H54 (cell line): ENCODE results near the gene AMDHD2.
"Not testable (repeated sequence)": the region's sequence is repeated elsewhere in the genome, so short reads cannot be mapped to it uniquely, and the experiment has no call there.

ENCODE experiments used
- DNase-seq: peaks from one replicate; pipeline ENCODE4 v3.0.0; 2011; ENCODE audit warnings: low spot score, mixed read lengths; ENCODE audit not compliant: insufficient read length
- FAIRE-seq: peaks from 3 replicates; lab custom pipeline; 2011; peaks lifted over from hg19 to GRCh38; lab: Jason Lieb, UNC
- POLR2A ChIP-seq: IDR thresholded peaks from 2 replicates; pipeline ENCODE4 v1.6.1; 2011; ENCODE audit warnings: low read depth, mild to moderate bottlenecking, low read length

Gene AMDHD2

DNA sequence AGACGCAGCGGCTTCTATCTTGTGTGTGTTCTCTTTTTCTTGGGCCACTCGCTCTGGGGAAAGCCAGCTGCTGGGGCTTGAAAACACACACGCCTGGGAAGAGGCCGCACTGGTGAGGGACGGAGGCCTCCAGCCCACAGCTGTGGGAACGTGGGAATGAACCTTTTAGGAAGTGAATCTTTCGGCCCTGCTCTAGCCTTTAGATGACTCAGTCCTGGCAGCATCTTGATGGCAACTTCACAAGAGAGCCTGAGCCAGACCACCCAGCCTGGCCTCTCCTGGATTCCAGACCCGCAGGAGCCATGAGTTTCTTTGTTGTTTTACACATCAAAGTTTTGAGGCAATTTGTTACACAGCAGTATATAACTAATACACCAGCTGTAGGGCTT is 15.4 kb downstream of the AMDHD2 start:
- DNase-seq, result no peak
- no peak for TF ChIP-seq POLR2A
- no peak for FAIRE-seq

DNA sequence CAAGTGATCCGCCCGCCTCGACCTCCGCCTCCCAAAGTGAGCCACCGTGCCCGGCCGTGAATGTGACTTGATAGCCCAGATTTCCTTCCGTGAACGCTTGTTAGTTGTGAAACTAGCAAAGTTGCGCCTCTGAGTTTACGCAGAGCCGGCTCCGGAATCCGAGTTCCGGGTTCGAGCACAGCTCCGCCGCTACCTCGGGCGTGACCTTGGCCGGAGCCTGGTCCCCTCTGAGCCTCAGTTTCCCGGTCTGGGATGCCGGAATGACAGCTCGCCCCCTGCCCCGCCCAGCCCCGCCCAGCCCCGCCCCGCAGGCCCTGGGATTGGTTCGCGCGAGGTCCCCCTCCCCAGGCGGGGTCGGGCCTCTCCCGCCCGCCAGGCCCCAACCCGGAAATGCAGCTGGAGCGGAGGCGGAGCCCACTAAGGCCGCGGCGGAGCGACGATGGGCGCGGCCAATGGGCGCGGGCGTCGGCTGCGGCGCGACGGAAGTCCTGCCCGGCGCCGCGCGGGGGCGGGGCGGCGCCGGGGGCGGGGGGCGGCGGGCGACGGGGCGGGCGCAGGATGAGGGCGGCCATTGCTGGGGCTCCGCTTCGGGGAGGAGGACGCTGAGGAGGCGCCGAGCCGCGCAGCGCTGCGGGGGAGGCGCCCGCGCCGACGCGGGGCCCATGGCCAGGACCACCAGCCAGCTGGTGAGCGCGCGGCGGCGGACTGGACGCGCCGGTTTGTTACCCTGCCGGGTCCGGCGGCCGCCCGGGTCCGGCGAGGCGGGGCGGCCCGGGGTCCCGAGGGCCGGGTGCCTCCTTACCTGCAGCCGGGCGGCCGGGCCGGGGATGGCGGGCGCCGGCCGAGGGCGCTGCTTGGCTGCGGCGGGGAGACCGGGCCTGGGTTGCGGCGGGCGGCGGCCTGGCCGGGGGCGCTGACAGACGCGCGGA is 17.5 kb downstream of the AMDHD2 start, which contains the start of gene PDPK1:
PDPK1 (plus strand) TSS at position 571 of the 929 bp plus-strand sequence; CDS start at position 663, 92 bp downstream.
- DNase-seq (peak; percentile 81), FAIRE-seq (no peak)
- TF ChIP-seq POLR2A, result peak; percentile 67; the same call in 1 of the 2 replicates

GRCh38 chr16:2539192-2539844 is 19.1 kb downstream of the AMDHD2 start:
- not testable (repeated sequence) for FAIRE-seq, DNase-seq

DNA sequence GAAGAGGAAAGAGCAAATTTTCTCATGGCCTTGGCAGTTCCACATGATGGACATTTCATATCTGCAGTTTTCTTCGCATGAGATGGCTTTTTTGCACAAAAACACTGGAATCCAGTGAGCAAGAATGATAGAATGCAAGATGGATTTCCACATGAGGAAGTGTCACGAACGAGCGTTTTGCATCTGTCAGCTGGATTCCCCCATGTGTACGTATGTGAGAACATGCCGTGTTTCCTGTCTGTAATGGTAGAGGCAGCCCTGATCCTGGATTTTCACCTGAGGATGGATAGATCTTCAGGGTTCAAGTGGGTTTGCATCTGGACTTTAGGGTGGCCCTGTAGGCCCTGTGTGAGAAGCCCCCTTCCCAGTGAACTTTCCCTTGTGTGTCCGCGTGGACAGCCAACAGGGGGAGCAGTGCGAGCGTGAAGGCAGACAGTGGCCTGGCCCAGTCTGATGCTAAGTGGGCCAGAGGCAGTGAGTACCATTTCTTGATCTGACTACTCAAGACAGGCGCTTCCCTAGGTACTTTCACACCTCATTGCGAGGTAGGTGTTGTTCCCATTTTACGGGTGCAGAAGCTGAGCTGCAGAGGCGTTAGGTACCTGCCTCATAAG is 19.8 kb downstream of the AMDHD2 start:
- FAIRE-seq, DNase-seq: not testable (repeated sequence)

DNA sequence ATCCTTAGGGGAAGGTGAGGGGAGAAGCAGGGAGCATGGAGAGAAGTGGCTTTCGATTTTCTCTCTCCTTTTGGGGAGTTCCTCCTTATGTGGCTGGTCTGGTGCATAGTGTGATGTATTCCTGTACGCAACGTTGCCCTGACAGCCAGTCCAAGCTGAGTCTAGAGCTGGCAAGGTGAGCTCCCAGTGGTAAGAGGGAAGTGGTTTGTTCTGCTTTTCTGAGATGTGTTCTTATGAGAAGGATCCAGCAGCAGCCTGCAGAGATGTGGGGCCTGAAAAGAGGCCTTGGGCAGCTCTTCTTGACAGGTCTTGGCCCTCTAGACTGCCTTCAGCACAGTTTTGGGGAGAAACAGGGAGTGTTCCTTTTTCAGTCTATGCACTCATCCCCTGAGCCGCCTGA is 20.7 kb downstream of the AMDHD2 start:
- not testable (repeated sequence) for FAIRE-seq, DNase-seq

GRCh38 chr16:2541409-2541808 is 21.2 kb downstream of the AMDHD2 start:
- FAIRE-seq, DNase-seq: not testable (repeated sequence)

DNA sequence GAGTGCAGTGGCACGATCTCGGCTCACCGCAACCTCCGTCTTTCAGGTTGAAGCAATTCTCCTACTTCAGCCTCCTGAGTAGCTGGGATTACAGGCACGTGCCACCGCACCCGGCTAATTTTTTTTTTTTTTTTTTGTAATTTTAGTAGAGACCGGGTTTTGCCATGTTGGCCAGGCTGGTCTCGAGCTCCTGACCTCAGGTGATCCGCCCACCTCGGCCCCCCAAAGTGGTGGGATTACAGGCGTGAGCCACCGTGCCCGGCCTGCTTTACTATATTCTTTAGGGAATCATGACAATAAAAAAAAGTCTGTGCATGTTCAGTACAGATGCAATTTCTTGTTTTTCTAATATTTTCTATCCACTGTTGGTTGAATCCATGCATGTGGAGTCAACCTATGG is 23.6 kb downstream of the AMDHD2 start:
- FAIRE-seq, DNase-seq: not testable (repeated sequence)

DNA sequence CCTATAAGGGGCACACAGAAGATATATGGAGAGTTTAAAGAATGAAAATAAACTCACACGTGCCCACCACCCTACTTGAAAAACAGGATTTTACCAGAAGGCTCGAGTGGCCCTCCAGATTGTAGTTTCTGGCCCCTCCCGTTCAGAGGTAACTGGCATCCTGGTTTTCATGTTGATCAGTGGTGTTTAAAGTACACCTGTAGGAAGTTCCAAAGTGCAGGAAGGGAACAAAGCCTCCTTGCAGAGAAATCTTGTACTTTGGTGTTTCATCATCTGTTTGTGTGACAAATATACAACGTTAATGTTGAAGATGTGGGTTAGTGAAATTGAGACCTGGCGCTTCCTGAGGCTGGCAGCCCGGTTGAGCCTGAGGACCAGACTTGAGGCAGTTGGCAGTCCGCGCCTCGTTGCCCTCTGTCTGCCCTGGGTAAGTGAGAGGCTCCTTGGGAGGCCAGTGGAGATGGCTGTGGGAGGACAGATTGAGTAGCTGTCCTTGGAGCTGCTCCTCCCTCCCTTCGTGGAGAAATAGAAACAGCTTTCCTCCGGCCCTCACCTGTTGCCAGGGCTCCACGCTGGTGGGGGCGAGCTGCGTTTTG is 30.2 kb downstream of the AMDHD2 start:
- DNase-seq, FAIRE-seq: not testable (repeated sequence)

- DNase-seq, FAIRE-seq: not testable (repeated sequence)
These were observed 31.3 kb downstream of the AMDHD2 start for GRCh38 chr16:2551420-2551889.

DNA sequence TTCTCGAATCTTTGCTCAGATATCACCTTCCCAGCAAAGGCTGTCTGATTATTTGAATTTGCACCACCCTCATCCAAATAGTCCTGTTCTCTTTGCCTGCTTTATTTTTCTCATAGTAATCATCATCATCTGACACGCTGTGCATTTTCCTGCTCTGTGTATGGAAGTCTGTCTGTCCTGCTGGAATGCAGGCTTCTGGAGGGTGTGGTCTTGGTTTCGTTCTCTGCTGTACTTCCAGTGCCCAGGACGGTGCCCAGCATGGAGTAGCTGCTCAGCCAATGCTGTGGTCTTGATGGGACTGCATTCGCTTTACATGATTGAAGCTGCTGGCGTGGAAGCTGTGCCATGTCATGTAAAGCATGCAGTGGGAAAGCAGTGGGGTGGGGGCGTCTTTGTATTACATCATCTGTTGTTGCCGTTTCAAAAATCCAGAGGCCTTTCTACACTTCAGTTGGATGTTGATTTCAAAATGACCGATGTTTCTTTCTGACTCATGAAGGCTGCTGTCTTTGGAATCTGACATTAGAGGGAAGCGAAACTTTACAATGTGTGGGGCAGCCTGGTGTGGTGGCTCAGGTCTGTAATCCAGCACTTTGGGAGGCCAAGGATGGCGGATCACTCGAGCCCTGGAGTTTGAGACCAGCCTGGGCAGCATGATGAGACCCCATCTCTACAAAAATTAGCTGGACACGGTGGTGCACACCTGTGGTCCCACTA is 34.7 kb downstream of the AMDHD2 start:
- FAIRE-seq, DNase-seq: not testable (repeated sequence)

DNA sequence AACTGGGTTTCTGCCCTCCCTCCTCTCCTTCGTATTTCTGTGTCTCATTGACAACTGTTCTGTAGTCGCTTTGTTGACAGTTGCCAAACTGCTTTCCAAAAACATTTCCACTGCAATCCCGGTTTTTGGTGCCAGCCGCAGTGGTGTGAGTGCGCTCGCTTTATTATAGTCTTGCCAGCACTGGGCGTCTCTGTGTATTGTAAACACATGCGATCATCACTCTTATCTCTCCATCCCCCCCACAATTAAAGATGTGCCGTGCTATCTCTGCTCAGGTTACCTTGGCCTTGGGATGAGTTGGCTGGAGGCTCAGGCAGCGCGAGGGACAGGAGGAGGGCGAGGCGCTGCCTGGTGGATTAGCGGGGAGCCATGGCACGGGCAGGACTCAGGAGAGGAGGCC is 37.0 kb downstream of the AMDHD2 start:
- not testable (repeated sequence) for DNase-seq, FAIRE-seq

- not testable (repeated sequence) for FAIRE-seq, DNase-seq
These were observed 40.1 kb downstream of the AMDHD2 start for GRCh38 chr16:2560131-2560797.

- peak; percentile 60 for FAIRE-seq
- not testable (repeated sequence) for DNase-seq
These were observed 40.6 kb downstream of the AMDHD2 start for GRCh38 chr16:2560798-2561133.

- not testable (repeated sequence) for FAIRE-seq, DNase-seq
These were observed 47.3 kb downstream of the AMDHD2 start for GRCh38 chr16:2567506-2567905.

DNA sequence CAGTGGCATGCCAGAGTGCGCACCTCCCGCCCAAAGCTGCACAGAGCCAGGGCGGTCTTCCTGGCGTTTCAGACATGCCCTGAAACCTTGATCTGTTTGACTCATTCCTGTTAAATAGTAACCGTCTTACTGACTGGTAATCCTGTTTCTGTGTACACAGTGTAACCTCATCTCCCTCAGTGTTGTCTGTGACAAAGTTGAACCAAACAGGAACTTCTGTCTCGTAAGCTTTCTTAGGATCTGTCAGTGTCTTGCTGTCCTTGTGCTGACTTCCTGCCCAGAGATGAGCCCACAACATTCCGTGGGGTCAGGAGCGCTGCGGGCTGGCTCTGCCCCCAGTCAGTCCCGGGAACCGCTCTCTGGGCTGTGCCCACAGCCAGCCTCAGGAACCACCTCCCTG is 48.4 kb downstream of the AMDHD2 start:
- FAIRE-seq, DNase-seq: not testable (repeated sequence)

GRCh38 chr16:2572704-2573103 is 52.5 kb downstream of the AMDHD2 start:
- not testable (repeated sequence) for DNase-seq, FAIRE-seq

DNA sequence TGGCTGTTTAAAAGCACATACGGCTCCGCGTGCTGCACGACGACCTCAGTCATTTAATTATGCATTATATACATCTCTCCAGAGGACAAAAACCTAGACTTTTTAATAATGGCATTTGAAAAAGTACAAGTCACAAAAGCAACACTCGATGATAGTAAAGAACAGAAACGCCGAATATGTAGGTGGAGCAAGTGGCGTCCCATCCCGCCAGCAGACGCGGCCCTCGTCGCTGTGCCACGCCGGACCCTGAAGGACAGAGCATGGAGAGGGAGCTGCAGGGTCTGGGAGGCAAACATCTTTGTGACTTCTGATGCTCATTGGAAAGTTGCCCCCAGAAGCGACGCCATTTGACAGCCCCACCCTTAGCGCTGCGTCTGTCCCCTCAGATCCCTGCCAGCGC is 55.7 kb downstream of the AMDHD2 start:
- DNase-seq, FAIRE-seq: not testable (repeated sequence)

GRCh38 chr16:2577044-2577443 is 56.9 kb downstream of the AMDHD2 start:
- DNase-seq, FAIRE-seq: not testable (repeated sequence)
